ENCODE measurements around the gene RAD51B.

GRCh38 chr14:68345738-68346137 lies 526.2 kb downstream of the RAD51B start:
- no peak for TF ChIP-seq CTCF (IDR thresholded peaks at IDR 0.05)
- TF ChIP-seq POLR2A (IDR thresholded peaks at IDR 0.05), result no peak
